GM12878 (cell line): Measurements from ENCODE around the gene CFAP65.

Source experiments
- CBX3 ChIP-seq: fragments of 200-600 bp; sonication (generic); IDR thresholded peaks from 2 replicates; pipeline ENCODE4 v1.6.1; 2016; ENCODE audit warnings: low read depth, borderline replicate concordance
- EP300 ChIP-seq, 2 experiments: fragments of 150-350 bp in 1 of 2; IDR thresholded peaks; 2 replicates each; pipeline ENCODE4 v1.6.1; 2011 to 2012; ENCODE audit warnings: low read depth in 2 of 2, low read length in 2 of 2, borderline replicate concordance in 1 of 2, improper control_type of control experiment in 1 of 2, inconsistent platforms in 1 of 2; ENCODE audit not compliant: control insufficient read depth in 1 of 2
- EZH2 ChIP-seq: IDR thresholded peaks from 2 replicates; pipeline ENCODE4 v1.6.1; 2012; ENCODE audit warnings: low read depth, mild to moderate bottlenecking, control low read depth, inconsistent platforms, low read length, borderline replicate concordance; ENCODE audit not compliant: control insufficient read depth
- MTA3 ChIP-seq: IDR thresholded peaks from 2 replicates; pipeline ENCODE4 v1.6.1; 2012; ENCODE audit warnings: low read length, inconsistent platforms, borderline replicate concordance
- RAD21 ChIP-seq: IDR thresholded peaks from 2 replicates; pipeline ENCODE4 v1.6.1; 2011; ENCODE audit warnings: mild to moderate bottlenecking, low read depth, low read length, moderate library complexity; ENCODE audit not compliant: insufficient read depth
- SMAD5 ChIP-seq: IDR thresholded peaks from 2 replicates; pipeline ENCODE4 v1.6.1; 2016; ENCODE audit warnings: antibody characterized with exemption, low read depth
- SP1 ChIP-seq: IDR thresholded peaks from one replicate; pipeline ENCODE4 v1.6.1; 2011; ENCODE audit warnings: low read depth, low read length
- TF ChIP-seq, protein P1 (sequence below), 3 experiments: IDR thresholded peaks in 2 of 3; conservative IDR thresholded peaks in 1 of 3; 2 replicates each; pipeline ENCODE4 v1.5.1; 2011; ENCODE audit warnings: low read depth in 3 of 3, low read length in 3 of 3, mild to moderate bottlenecking in 3 of 3, control low read depth in 2 of 3, moderate library complexity in 2 of 3, inconsistent platforms in 1 of 3, mixed read lengths in 1 of 3; ENCODE audit not compliant: control insufficient read depth in 2 of 3, insufficient read depth in 1 of 3; ENCODE audit errors: extremely low read depth in 1 of 3

DNA sequence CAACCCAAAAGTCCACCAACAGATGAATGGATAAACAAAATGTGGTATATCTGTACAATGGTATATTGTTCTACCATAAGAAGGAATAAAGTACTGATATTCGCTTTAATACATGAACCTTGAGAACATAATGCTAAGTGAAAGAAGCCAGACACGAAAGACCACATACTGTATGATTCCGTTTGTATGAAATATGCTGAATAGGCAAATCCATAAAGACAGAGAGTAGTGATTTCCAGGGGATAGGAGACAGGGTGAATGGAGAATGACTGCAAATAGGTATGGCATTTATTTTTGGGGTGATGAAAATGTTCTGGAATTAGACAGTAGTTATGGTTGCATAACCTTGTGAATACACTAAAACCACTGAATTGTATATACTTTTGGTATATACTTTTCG is 48.0 kb upstream of the CFAP65 start:
- TF ChIP-seq CBX3: no peak
- TF ChIP-seq MTA3: no peak
- TF ChIP-seq RAD21: no peak
- TF ChIP-seq, protein P1, sequence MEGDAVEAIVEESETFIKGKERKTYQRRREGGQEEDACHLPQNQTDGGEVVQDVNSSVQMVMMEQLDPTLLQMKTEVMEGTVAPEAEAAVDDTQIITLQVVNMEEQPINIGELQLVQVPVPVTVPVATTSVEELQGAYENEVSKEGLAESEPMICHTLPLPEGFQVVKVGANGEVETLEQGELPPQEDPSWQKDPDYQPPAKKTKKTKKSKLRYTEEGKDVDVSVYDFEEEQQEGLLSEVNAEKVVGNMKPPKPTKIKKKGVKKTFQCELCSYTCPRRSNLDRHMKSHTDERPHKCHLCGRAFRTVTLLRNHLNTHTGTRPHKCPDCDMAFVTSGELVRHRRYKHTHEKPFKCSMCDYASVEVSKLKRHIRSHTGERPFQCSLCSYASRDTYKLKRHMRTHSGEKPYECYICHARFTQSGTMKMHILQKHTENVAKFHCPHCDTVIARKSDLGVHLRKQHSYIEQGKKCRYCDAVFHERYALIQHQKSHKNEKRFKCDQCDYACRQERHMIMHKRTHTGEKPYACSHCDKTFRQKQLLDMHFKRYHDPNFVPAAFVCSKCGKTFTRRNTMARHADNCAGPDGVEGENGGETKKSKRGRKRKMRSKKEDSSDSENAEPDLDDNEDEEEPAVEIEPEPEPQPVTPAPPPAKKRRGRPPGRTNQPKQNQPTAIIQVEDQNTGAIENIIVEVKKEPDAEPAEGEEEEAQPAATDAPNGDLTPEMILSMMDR (IDR thresholded peaks at IDR 0.05 in 2 of 3, conservative IDR thresholded peaks at IDR 0.05 in 1 of 3; ENCODE audit: control insufficient read depth in 2 of 3, extremely low read depth in 1 of 3, insufficient read depth in 1 of 3, low read depth in 3 of 3, low read length in 3 of 3): no peak
- TF ChIP-seq EP300 (IDR thresholded peaks at IDR 0.05; ENCODE audit: borderline replicate concordance in 1 of 2, control insufficient read depth in 1 of 2, low read depth in 2 of 2, low read length in 2 of 2): no peak
- no peak for TF ChIP-seq SP1
- TF ChIP-seq SMAD5: no peak
- TF ChIP-seq EZH2: no peak
